K562 (cell line): ENCODE measurements around the gene DOK4. TPM values are rescaled to one million over a fixed set of nuclear protein-coding genes. Genes with fewer than 3 reads are reported as not detected.

Experiments
- CREM ChIP-seq: IDR thresholded peaks from 2 replicates; pipeline ENCODE4 v1.6.1; 2014; ENCODE audit warnings: antibody characterized with exemption, low read depth
- EGR1 ChIP-seq: fragments of 450-650 bp; conservative IDR thresholded peaks from 2 replicates; pipeline ENCODE4 v1.6.1; 2017; ENCODE audit warnings: mild to moderate bottlenecking
- ELF1 ChIP-seq: fragments of 200-800 bp; sonication (Bioruptor generic); IDR thresholded peaks from 2 replicates; pipeline ENCODE4 v1.6.1; 2016; ENCODE audit warnings: missing genetic modification characterization, missing compliant biosample characterization
- L3MBTL2 ChIP-seq: fragments of 450-650 bp; IDR thresholded peaks from 2 replicates; pipeline ENCODE4 v1.6.1; 2016; ENCODE audit warnings: mild to moderate bottlenecking, moderate library complexity
- MGA ChIP-seq: fragments of 450-650 bp; IDR thresholded peaks from 2 replicates; pipeline ENCODE4 v1.6.1; 2016; ENCODE audit warnings: mild to moderate bottlenecking, moderate library complexity
- PCBP1 ChIP-seq: fragments of 200-400 bp; formaldehyde crosslinking; IDR thresholded peaks from 2 replicates; pipeline ENCODE4 v1.6.1; 2018; ENCODE audit warnings: mild to moderate bottlenecking, low read depth, low read length; ENCODE audit not compliant: poor library complexity, severe bottlenecking
- YY1 ChIP-seq, 3 experiments: IDR thresholded peaks; 2 replicates each; pipeline ENCODE4 v1.6.1; 2011; ENCODE audit warnings: low read length in 2 of 3, mild to moderate bottlenecking in 2 of 3, moderate library complexity in 2 of 3, borderline replicate concordance in 1 of 3, control low read depth in 1 of 3, low read depth in 1 of 3; ENCODE audit not compliant: insufficient read depth in 3 of 3, insufficient replicate concordance in 2 of 3, control insufficient read depth in 1 of 3, insufficient read length in 1 of 3; ENCODE audit errors: extremely low read depth in 1 of 3
- polyA plus RNA-seq, 8 experiments: library from polyadenylated mRNA; depleted of rRNA in 4 of 8; stranded (reverse) in 5 of 8; unstranded in 3 of 8; fragments of >200 nt; fragmentation: Nextera tagmentation in 2 of 8; fragmentation: Illumina TruSeq in 1 of 8; extraction: Ambion mirVana in 2 of 8; extraction: Trizol in 1 of 8; gene quantifications; 2 replicates each; pipeline versions ENCODE4 v1.2.1 to v1.2.3, GENCODE V29; 2011 to 2014; ENCODE audit warnings: inconsistent platforms in 1 of 8, missing spikeins in 1 of 8
- total RNA-seq, 7 experiments: library from RNA; depleted of rRNA in 6 of 7; stranded (reverse); fragments of >200 nt in 6 of 7; fragmentation: Illumina TruSeq in 2 of 7; extraction: Trizol in 2 of 7; gene quantifications; 2 replicates each; pipeline versions ENCODE4 v1.2.1 to v1.2.3, GENCODE V29; 2011 to 2021; ENCODE audit warnings: low replicate concordance in 1 of 7
- TF ChIP-seq, protein P1 (sequence below): conservative IDR thresholded peaks from 2 replicates; pipeline ENCODE4 v1.6.1; 2011; ENCODE audit warnings: low read depth, mild to moderate bottlenecking, low read length; ENCODE audit not compliant: control insufficient read depth
- TF ChIP-seq, protein P2 (sequence below): sonication (generic); formaldehyde crosslinking; IDR thresholded peaks from 2 replicates; pipeline ENCODE4 v1.4.0; 2020; ENCODE audit warnings: mild to moderate bottlenecking, missing genetic modification reagents

Gene DOK4
- total and polyA plus RNA-seq, 9 of the 15 experiments (the other 6 are each of a cell fraction or from before 2014, with no cell fraction given), result 0.10 to 14.4 (median 8.3) TPM

DNA sequence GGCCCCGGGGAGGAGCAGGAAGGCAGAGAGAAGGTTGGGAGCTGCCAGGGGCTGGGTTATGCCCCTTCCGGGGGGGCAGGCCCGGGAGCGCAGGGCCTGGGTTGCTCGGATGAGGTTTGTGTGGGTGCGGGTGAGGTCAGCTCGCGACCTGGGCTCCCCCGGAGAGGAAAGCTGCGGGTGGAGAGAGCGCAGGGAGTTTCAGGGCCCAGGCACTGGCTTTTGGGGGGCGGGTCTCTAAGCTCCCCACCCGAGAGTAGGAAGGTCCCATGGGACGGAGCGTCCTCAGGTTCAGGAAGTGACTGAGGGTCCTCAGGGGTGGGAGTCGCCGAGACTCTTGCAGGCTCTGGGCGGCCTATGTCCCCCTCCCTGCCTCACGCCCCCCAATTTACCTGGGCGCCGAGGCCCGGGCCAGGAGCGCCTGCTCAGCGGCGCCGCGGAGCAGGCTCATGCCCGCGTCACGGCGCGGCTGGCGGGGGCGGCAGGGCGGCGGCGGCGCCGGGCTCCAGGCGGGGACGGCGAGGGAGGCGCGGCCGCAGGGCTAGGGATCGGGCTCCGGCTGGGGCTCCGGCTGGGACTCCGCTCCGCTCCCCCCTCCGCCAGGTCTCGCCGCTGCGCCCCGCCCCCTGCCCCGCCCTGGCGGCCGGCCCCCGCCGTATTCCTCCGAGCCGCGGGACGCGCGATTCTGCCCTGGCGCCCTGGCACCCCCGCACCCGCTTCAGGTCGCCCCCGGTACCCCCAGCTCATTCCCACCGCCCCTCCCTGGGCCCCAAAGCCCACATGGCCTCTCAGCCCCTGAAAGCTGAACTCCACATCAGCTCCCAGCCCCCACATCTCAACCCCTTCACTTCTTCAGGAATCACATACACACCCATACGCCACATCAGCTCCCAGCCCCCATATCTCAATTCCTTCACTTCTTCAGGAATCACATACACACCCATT, at the start of gene DOK4 (continued):
- TF ChIP-seq YY1 (IDR thresholded peaks at IDR 0.05; ENCODE audit: borderline replicate concordance in 1 of 3, control insufficient read depth in 1 of 3, extremely low read depth in 1 of 3, insufficient read depth in 3 of 3, insufficient read length in 1 of 3, insufficient replicate concordance in 2 of 3, low read depth in 1 of 3, low read length in 2 of 3) (peak in 2 of 3 experiments; percentile 32 to 70), PCBP1 (peak; percentile 20), CREM (peak; percentile 26; the same call in 1 of the 2 replicates), EGR1 (peak; percentile 3; the same call in 1 of the 2 replicates), L3MBTL2 (peak; percentile 33; the same call in 1 of the 2 replicates), ELF1 (tag) (0 out of 2 replicates have a peak, but pooled peaks have one; percentile 25), MGA (no peak)
- TF ChIP-seq, protein P1, sequence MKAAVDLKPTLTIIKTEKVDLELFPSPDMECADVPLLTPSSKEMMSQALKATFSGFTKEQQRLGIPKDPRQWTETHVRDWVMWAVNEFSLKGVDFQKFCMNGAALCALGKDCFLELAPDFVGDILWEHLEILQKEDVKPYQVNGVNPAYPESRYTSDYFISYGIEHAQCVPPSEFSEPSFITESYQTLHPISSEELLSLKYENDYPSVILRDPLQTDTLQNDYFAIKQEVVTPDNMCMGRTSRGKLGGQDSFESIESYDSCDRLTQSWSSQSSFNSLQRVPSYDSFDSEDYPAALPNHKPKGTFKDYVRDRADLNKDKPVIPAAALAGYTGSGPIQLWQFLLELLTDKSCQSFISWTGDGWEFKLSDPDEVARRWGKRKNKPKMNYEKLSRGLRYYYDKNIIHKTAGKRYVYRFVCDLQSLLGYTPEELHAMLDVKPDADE, result 0 out of 2 replicates have a peak, but pooled peaks have one; percentile 35
- TF ChIP-seq, protein P2, sequence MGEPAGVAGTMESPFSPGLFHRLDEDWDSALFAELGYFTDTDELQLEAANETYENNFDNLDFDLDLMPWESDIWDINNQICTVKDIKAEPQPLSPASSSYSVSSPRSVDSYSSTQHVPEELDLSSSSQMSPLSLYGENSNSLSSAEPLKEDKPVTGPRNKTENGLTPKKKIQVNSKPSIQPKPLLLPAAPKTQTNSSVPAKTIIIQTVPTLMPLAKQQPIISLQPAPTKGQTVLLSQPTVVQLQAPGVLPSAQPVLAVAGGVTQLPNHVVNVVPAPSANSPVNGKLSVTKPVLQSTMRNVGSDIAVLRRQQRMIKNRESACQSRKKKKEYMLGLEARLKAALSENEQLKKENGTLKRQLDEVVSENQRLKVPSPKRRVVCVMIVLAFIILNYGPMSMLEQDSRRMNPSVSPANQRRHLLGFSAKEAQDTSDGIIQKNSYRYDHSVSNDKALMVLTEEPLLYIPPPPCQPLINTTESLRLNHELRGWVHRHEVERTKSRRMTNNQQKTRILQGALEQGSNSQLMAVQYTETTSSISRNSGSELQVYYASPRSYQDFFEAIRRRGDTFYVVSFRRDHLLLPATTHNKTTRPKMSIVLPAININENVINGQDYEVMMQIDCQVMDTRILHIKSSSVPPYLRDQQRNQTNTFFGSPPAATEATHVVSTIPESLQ (CRISPR knock-in tag), result no peak
